CD14-positive monocyte (primary cell): ENCODE data around the gene NPIPB6. TPM values are rescaled to one million over a fixed set of nuclear protein-coding genes. Genes with fewer than 3 reads are reported as not detected.

Experiments used
- DNase-seq, 3 donors: peaks; one replicate each; pipeline ENCODE4 v3.0.0-alpha.2; 2011 to 2022
- H2AFZ ChIP-seq: 2 replicates; pipeline ENCODE4 v1.6.0; 2012; ENCODE audit warnings: mild to moderate bottlenecking, low read depth, low read length, inconsistent platforms; ENCODE audit not compliant: insufficient read depth, poor library complexity, severe bottlenecking
- H3K27ac ChIP-seq, 2 donors: 1 replicate in 1 of 2; 2 replicates in 1 of 2; pipeline ENCODE4 v1.5.1; 2012 to 2013; ENCODE audit warnings: low read length in 2 of 2, control low read depth in 1 of 2, inconsistent platforms in 1 of 2, low read depth in 1 of 2, mild to moderate bottlenecking in 1 of 2
- H3K27me3 ChIP-seq, 2 donors: one replicate each; pipeline versions ENCODE4 v1.6.0 to v1.6.1; 2011 to 2013; ENCODE audit warnings: low read length in 2 of 2; ENCODE audit not compliant: control insufficient read depth in 2 of 2, insufficient read depth in 2 of 2
- H3K36me3 ChIP-seq, 2 donors: replicated peaks in 1 of 2; 1 replicate in 1 of 2; 2 replicates in 1 of 2; pipeline versions ENCODE4 v1.5.1 to v1.6.1; 2012 to 2013; ENCODE audit warnings: low read length in 2 of 2, control low read depth in 1 of 2, inconsistent platforms in 1 of 2, mild to moderate bottlenecking in 1 of 2; ENCODE audit not compliant: insufficient read depth in 2 of 2, control insufficient read depth in 1 of 2
- H3K4me1 ChIP-seq, 2 donors: 1 replicate in 1 of 2; 2 replicates in 1 of 2; pipeline versions ENCODE4 v1.5.1 to v1.6.1; 2012 to 2013; ENCODE audit warnings: low read length in 2 of 2, control low read depth in 1 of 2, inconsistent platforms in 1 of 2, mild to moderate bottlenecking in 1 of 2, moderate library complexity in 1 of 2; ENCODE audit not compliant: insufficient read depth in 2 of 2, control insufficient read depth in 1 of 2
- H3K4me2 ChIP-seq: replicated peaks from 2 replicates; pipeline ENCODE3; 2012; ENCODE audit warnings: low read length, moderate library complexity, mild to moderate bottlenecking; ENCODE audit not compliant: poor library complexity, severe bottlenecking; ENCODE audit errors: extremely low read depth
- H3K4me3 ChIP-seq, 3 experiments: fragments of 200-600 bp in 1 of 3; sonication (generic) in 1 of 3; replicated peaks in 1 of 3; 1 replicate in 2 of 3; 2 replicates in 1 of 3; pipeline ENCODE4 v1.5.1; 2011 to 2013; ENCODE audit warnings: low read length in 3 of 3, mild to moderate bottlenecking in 3 of 3, control low read depth in 2 of 3, low read depth in 2 of 3, inconsistent platforms in 1 of 3, moderate library complexity in 1 of 3
- H3K79me2 ChIP-seq: 2 replicates; pipeline ENCODE4 v1.6.0; 2012; ENCODE audit warnings: mild to moderate bottlenecking, control low read depth, inconsistent platforms, low read length, moderate library complexity; ENCODE audit not compliant: insufficient read depth
- H3K9ac ChIP-seq: 2 replicates; pipeline ENCODE4 v1.6.0; 2017; ENCODE audit warnings: low read length, mild to moderate bottlenecking; ENCODE audit not compliant: insufficient read depth, poor library complexity, severe bottlenecking
- H3K9me3 ChIP-seq, 2 donors: replicated peaks in 1 of 2; 1 replicate in 1 of 2; 2 replicates in 1 of 2; pipeline versions ENCODE4 v1.5.1 to v1.6.1; 2012 to 2013; ENCODE audit warnings: low read length in 2 of 2, control low read depth in 1 of 2; ENCODE audit not compliant: control insufficient read depth in 1 of 2, insufficient read depth in 1 of 2
- H4K20me1 ChIP-seq: 2 replicates; pipeline ENCODE4 v1.6.0; 2012; ENCODE audit warnings: mild to moderate bottlenecking, low read length, control low read depth, moderate library complexity; ENCODE audit not compliant: insufficient read depth
- H3K27ac Mint-ChIP-seq, 7 donors: one replicate each; pipeline ENCODE4 v1.8.0; 2020; ENCODE audit warnings: mild to moderate bottlenecking in 7 of 7, mixed read lengths in 7 of 7, moderate library complexity in 6 of 7, inconsistent platforms in 2 of 7
- H3K27me3 Mint-ChIP-seq, 3 donors: one replicate each; pipeline ENCODE4 v1.8.0; 2021 to 2022; ENCODE audit warnings: low read depth in 3 of 3, mild to moderate bottlenecking in 3 of 3, mixed read lengths in 3 of 3, moderate library complexity in 3 of 3, inconsistent platforms in 1 of 3
- H3K36me3 Mint-ChIP-seq, 2 donors: one replicate each; pipeline ENCODE4 v1.8.0; 2020; ENCODE audit warnings: mixed read lengths in 2 of 2, inconsistent platforms in 1 of 2, mild to moderate bottlenecking in 1 of 2
- H3K4me1 Mint-ChIP-seq: one replicate; pipeline ENCODE4 v1.8.0; 2020; ENCODE audit warnings: mild to moderate bottlenecking, mixed read lengths
- H3K4me3 Mint-ChIP-seq, 2 donors: one replicate each; pipeline ENCODE4 v1.8.0; 2020; ENCODE audit warnings: mild to moderate bottlenecking in 2 of 2, mixed read lengths in 2 of 2, moderate library complexity in 1 of 2
- H3K9me3 Mint-ChIP-seq, 7 donors: one replicate each; pipeline ENCODE4 v1.8.0; 2020 to 2022; ENCODE audit warnings: mixed read lengths in 7 of 7, mild to moderate bottlenecking in 6 of 7, moderate library complexity in 6 of 7, inconsistent platforms in 2 of 7
- WGBS: methylation state at CpG from one replicate; pipeline ENCODE4 v1.1.5; 2013; ENCODE audit warnings: missing lambda C conversion rate; ENCODE audit not compliant: insufficient coverage; 5-methylcytosine and 5-hydroxymethylcytosine counted together
- intact Hi-C, 2 donors: fragments of 100-400 bp; cut with micrococcal nuclease; formaldehyde crosslinking; loops; one replicate each; pipeline versions ENCODE4 v1.15.0 to v1.15.1; 2023
- polyA plus RNA-seq, 3 donors: library from polyadenylated mRNA; depleted of rRNA in 1 of 3; unstranded in 2 of 3; stranded (reverse) in 1 of 3; fragments of 300-500 nt in 2 of 3; fragments of >200 nt in 1 of 3; fragmentation: Illumina TruSeq in 2 of 3; gene quantifications; 1 replicate in 2 of 3; 2 replicates in 1 of 3; pipeline ENCODE4 v1.2.3, GENCODE V29; 2012 to 2021
- TF ChIP-seq, protein P1 (sequence below): fragments of 200-600 bp; IDR thresholded peaks from one replicate; pipeline ENCODE4 v1.8.0; 2022; ENCODE audit warnings: antibody characterized with exemption, mild to moderate bottlenecking

NPIPB6 gene
- polyA plus RNA-seq, 3 donors, result 0.16 to 0.89 (median 0.17) TPM

DNA sequence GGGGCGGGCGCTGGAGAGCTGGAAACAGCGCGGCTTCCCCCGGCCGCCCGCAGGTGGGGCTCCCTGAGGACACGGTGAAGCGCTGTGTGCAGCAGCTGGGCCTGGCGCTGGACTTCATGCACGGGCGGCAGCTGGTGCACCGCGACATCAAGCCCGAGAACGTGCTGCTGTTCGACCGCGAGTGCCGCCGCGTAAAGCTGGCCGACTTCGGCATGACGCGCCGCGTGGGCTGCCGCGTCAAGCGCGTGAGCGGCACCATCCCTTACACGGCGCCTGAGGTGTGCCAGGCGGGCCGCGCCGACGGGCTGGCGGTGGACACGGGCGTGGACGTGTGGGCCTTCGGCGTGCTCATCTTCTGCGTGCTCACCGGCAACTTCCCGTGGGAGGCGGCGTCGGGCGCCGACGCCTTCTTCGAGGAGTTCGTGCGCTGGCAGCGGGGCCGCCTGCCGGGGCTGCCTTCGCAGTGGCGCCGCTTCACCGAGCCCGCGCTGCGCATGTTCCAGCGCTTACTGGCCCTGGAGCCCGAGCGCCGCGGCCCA is 43.2 kb downstream of the NPIPB6 start:
- H3K4me3 Mint-ChIP-seq, result no peak overlapping the region
- H3K36me3 Mint-ChIP-seq, result no peaks in the 10 kb centered on the region
- H3K27ac Mint-ChIP-seq, result no peak overlapping the region
- TF ChIP-seq, protein P1, sequence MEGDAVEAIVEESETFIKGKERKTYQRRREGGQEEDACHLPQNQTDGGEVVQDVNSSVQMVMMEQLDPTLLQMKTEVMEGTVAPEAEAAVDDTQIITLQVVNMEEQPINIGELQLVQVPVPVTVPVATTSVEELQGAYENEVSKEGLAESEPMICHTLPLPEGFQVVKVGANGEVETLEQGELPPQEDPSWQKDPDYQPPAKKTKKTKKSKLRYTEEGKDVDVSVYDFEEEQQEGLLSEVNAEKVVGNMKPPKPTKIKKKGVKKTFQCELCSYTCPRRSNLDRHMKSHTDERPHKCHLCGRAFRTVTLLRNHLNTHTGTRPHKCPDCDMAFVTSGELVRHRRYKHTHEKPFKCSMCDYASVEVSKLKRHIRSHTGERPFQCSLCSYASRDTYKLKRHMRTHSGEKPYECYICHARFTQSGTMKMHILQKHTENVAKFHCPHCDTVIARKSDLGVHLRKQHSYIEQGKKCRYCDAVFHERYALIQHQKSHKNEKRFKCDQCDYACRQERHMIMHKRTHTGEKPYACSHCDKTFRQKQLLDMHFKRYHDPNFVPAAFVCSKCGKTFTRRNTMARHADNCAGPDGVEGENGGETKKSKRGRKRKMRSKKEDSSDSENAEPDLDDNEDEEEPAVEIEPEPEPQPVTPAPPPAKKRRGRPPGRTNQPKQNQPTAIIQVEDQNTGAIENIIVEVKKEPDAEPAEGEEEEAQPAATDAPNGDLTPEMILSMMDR, result no peak
- H3K9ac ChIP-seq, result no peak overlapping the region
- no peaks in the 10 kb centered on the region for H3K4me1 ChIP-seq
- no peaks in the 10 kb centered on the region for H3K36me3 ChIP-seq
- H3K4me3 ChIP-seq, result no peak overlapping the region
- H3K79me2 ChIP-seq, result no peaks in the 10 kb centered on the region
- H3K4me1 Mint-ChIP-seq, result peaks cover 2% of the 10 kb centered on the region
- no peak for DNase-seq
- H3K27ac ChIP-seq, result no peak overlapping the region
- H3K27me3 Mint-ChIP-seq, result peaks cover 0 to 6% (median 1%) of the 10 kb centered on the region in 3 donors
- intact Hi-C loops, result no loop called here
- no peaks in the 10 kb centered on the region for H3K9me3 ChIP-seq
- no peaks in the 10 kb centered on the region for H4K20me1 ChIP-seq
- 98% methylated on average over 66 of the region's 73 CpGs for WGBS
- H3K27me3 ChIP-seq, result no peaks in the 10 kb centered on the region
- no peak overlapping the region for H3K4me2 ChIP-seq
- peaks cover 0 to 3% (median 0%) of the 10 kb centered on the region in 7 donors for H3K9me3 Mint-ChIP-seq
- H2AFZ ChIP-seq, result no peak overlapping the region

DNA sequence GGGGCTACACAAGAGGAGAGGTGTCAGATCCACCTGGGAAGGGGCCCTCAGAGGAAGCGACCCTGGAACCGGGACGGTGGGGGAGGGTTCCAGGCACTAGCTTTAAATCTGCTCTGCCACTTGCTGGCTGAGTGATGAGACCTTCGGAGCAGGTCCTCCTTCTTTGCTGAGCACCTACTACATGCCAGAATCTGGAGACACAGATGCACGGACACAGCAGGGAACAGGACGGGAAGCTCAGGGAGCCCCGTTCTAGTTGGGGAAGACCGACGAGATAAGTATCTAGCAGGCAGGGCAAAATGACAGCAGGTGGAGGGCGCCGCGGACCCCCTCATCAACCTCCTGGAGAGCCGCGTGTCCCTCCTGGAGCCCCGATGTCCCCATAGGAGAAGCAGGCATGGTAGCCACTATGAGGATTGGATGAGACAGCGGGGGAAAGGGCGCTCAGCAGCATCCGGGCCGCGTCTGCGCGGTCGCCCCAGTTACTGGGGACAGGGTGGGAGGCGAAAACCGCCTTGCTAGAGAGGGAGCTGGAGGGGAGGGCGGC is 43.8 kb downstream of the NPIPB6 start:
- H3K27me3 ChIP-seq, result no peaks in the 10 kb centered on the region
- no peak for DNase-seq
- H3K9me3 ChIP-seq, result no peaks in the 10 kb centered on the region
- H3K4me3 ChIP-seq, result no peak overlapping the region
- no peaks in the 10 kb centered on the region for H3K79me2 ChIP-seq
- no peak overlapping the region for H3K4me2 ChIP-seq
- TF ChIP-seq, protein P1, result no peak
- no peak overlapping the region for H2AFZ ChIP-seq
- Mint-ChIP-seq H3K27me3 (peaks cover 0 to 6% (median 4%) of the 10 kb centered on the region in 3 donors), H3K4me1 (peaks cover 2% of the 10 kb centered on the region), H3K4me3 (no peak overlapping the region), H3K27ac (no peak overlapping the region), H3K36me3 (no peaks in the 10 kb centered on the region), H3K9me3 (peaks cover 0 to 3% (median 0%) of the 10 kb centered on the region in 7 donors)
- 97% methylated on average over 21 of the region's 26 CpGs for WGBS
- no peaks in the 10 kb centered on the region for H3K4me1 ChIP-seq
- H3K27ac ChIP-seq, result no peak overlapping the region
- no peaks in the 10 kb centered on the region for H3K36me3 ChIP-seq
- H4K20me1 ChIP-seq, result no peaks in the 10 kb centered on the region
- no peak overlapping the region for H3K9ac ChIP-seq
- intact Hi-C loops, result no loop called here
